WTC11 (cell line): Measurements from ENCODE around the gene SLC10A7. TPM values are rescaled to one million over a fixed set of nuclear protein-coding genes. Genes with fewer than 3 reads are reported as not detected.

Experiments used
- ATAC-seq: fragments of 200-7000 bp; cut with Tn5 transposase; 2 replicates; pipeline ENCODE4 v1.10.0; 2021; ENCODE audit warnings: mild to moderate bottlenecking, moderate library complexity
- CTCF ChIA-PET: fragments of 300-600 bp; sonication (Branson Sonifier 250); formaldehyde crosslinking; loops from one replicate; lab custom pipeline; 2021; ENCODE audit warnings: antibody characterized with exemption; lab: Charles Lee
- POLR2A ChIA-PET: fragments of 350-600 bp; sonication (Branson Sonifier 250); formaldehyde crosslinking; loops from one replicate; lab custom pipeline; 2021; ENCODE audit warnings: antibody characterized with exemption; lab: Charles Lee
- DNase-seq: peaks from one replicate; pipeline ENCODE4 v3.0.0; 2021; ENCODE audit warnings: low spot score
- H3K27ac Mint-ChIP-seq: 2 replicates; pipeline ENCODE4 v1.8.0; 2021; ENCODE audit warnings: mixed read lengths
- H3K27me3 Mint-ChIP-seq: 2 replicates; pipeline ENCODE4 v1.8.0; 2021; ENCODE audit warnings: low read depth, mild to moderate bottlenecking, moderate library complexity, mixed read lengths
- H3K36me3 Mint-ChIP-seq: 2 replicates; pipeline ENCODE4 v1.8.0; 2021; ENCODE audit warnings: mixed read lengths
- H3K4me1 Mint-ChIP-seq: 2 replicates; pipeline ENCODE4 v1.8.0; 2022; ENCODE audit warnings: mixed read lengths
- H3K4me3 Mint-ChIP-seq: 2 replicates; pipeline ENCODE4 v1.8.0; 2021; ENCODE audit warnings: mild to moderate bottlenecking, moderate library complexity, mixed read lengths
- H3K9me3 Mint-ChIP-seq: 2 replicates; pipeline ENCODE4 v1.8.0; 2021; ENCODE audit warnings: mixed read lengths
- GABPB1 ChIP-seq: sonication (generic); formaldehyde crosslinking; IDR thresholded peaks from 2 replicates; pipeline ENCODE4 v1.8.1; 2023; ENCODE audit warnings: mild to moderate bottlenecking, missing genetic modification reagents
- ZBTB21 ChIP-seq: sonication (generic); formaldehyde crosslinking; IDR thresholded peaks from 2 replicates; pipeline ENCODE4 v1.8.1; 2023; ENCODE audit warnings: mild to moderate bottlenecking, missing genetic modification reagents, borderline replicate concordance
- ZNF219 ChIP-seq: sonication (generic); formaldehyde crosslinking; IDR thresholded peaks from 2 replicates; pipeline ENCODE4 v1.8.0; 2023; ENCODE audit warnings: missing genetic modification reagents, mild to moderate bottlenecking, borderline replicate concordance
- total RNA-seq: library from RNA; stranded (reverse); gene quantifications from 3 replicates; pipeline ENCODE4 v1.2.3, GENCODE V29; 2021
- TF ChIP-seq, protein P1 (sequence below): fragments of 250-450 bp; sonication (Bioruptor Pico); IDR thresholded peaks from 2 replicates; pipeline ENCODE4 v1.9.0; 2021; ENCODE audit warnings: mild to moderate bottlenecking, borderline replicate concordance
- TF ChIP-seq, protein P2 (sequence below): fragments of 250-450 bp; sonication (Bioruptor Pico); IDR thresholded peaks from 2 replicates; pipeline ENCODE4 v2.1.2; 2022; ENCODE audit warnings: mild to moderate bottlenecking, moderate library complexity
- TF ChIP-seq, protein P3 (sequence below): sonication (generic); formaldehyde crosslinking; IDR thresholded peaks from 2 replicates; pipeline ENCODE4 v1.8.1; 2023; ENCODE audit warnings: mild to moderate bottlenecking, missing genetic modification reagents, borderline replicate concordance
- TF ChIP-seq, protein P4 (sequence below): sonication (generic); formaldehyde crosslinking; conservative IDR thresholded peaks from 2 replicates; pipeline ENCODE4 v1.8.1; 2022; ENCODE audit warnings: mild to moderate bottlenecking, missing genetic modification reagents
- TF ChIP-seq, protein P5 (sequence below): sonication (generic); formaldehyde crosslinking; IDR thresholded peaks from 2 replicates; pipeline ENCODE4 v1.8.1; 2023; ENCODE audit warnings: mild to moderate bottlenecking, missing genetic modification reagents
- TF ChIP-seq, protein P6 (sequence below): sonication (generic); formaldehyde crosslinking; IDR thresholded peaks from 2 replicates; pipeline ENCODE4 v1.8.0; 2022; ENCODE audit warnings: mild to moderate bottlenecking, missing genetic modification reagents
- TF ChIP-seq, protein P7 (sequence below): sonication (generic); formaldehyde crosslinking; IDR thresholded peaks from 2 replicates; pipeline ENCODE4 v1.8.0; 2022; ENCODE audit warnings: missing genetic modification reagents
- TF ChIP-seq, protein P8 (sequence below): sonication (generic); formaldehyde crosslinking; IDR thresholded peaks from 2 replicates; pipeline ENCODE4 v1.8.0; 2022; ENCODE audit warnings: mild to moderate bottlenecking, missing genetic modification reagents
- TF ChIP-seq, protein P9 (sequence below): sonication (generic); formaldehyde crosslinking; IDR thresholded peaks from 2 replicates; pipeline ENCODE4 v1.8.0; 2023; ENCODE audit warnings: mild to moderate bottlenecking, missing genetic modification reagents

SLC10A7 gene
- total RNA-seq, 1 experiment from 2014 or later = 5.0 TPM

DNA sequence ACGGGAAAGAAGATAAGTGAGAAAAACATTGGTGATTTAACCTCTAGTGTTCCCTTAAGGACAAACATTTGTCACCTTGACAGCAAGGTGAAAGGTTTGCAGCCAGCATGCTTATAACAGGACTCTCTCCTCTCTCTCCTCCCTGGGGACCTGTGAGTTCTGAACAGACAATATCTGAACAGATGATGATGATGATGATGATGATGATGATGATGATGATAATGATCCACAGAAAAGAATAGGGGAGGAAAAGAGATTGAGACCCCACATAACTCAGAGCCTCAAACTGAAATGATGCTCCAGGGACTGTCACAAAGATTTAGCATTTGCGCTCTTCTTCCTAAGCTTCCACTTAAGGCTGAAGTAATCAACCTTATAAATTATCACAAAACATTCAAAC is 103.9 kb downstream of the SLC10A7 start:
- Mint-ChIP-seq H3K36me3 (no peaks in the 10 kb centered on the region), H3K9me3 (no peaks in the 10 kb centered on the region), H3K27ac (no peak overlapping the region), H3K27me3 (no peaks in the 10 kb centered on the region), H3K4me3 (no peak overlapping the region), H3K4me1 (peaks cover 10% of the 10 kb centered on the region)
- CTCF ChIA-PET = interaction anchor here (1.0 kb wide), 1 partner anchor 44 kb away, joined by 3 read pairs; no protein-coding TSS in a partner anchor
- no peak for ATAC-seq
- no peak for TF ChIP-seq ZBTB21 (CRISPR knock-in tag)
- TF ChIP-seq, protein P1, sequence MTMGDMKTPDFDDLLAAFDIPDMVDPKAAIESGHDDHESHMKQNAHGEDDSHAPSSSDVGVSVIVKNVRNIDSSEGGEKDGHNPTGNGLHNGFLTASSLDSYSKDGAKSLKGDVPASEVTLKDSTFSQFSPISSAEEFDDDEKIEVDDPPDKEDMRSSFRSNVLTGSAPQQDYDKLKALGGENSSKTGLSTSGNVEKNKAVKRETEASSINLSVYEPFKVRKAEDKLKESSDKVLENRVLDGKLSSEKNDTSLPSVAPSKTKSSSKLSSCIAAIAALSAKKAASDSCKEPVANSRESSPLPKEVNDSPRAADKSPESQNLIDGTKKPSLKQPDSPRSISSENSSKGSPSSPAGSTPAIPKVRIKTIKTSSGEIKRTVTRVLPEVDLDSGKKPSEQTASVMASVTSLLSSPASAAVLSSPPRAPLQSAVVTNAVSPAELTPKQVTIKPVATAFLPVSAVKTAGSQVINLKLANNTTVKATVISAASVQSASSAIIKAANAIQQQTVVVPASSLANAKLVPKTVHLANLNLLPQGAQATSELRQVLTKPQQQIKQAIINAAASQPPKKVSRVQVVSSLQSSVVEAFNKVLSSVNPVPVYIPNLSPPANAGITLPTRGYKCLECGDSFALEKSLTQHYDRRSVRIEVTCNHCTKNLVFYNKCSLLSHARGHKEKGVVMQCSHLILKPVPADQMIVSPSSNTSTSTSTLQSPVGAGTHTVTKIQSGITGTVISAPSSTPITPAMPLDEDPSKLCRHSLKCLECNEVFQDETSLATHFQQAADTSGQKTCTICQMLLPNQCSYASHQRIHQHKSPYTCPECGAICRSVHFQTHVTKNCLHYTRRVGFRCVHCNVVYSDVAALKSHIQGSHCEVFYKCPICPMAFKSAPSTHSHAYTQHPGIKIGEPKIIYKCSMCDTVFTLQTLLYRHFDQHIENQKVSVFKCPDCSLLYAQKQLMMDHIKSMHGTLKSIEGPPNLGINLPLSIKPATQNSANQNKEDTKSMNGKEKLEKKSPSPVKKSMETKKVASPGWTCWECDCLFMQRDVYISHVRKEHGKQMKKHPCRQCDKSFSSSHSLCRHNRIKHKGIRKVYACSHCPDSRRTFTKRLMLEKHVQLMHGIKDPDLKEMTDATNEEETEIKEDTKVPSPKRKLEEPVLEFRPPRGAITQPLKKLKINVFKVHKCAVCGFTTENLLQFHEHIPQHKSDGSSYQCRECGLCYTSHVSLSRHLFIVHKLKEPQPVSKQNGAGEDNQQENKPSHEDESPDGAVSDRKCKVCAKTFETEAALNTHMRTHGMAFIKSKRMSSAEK (CRISPR knock-in tag) = no peak
- TF ChIP-seq, protein P2, sequence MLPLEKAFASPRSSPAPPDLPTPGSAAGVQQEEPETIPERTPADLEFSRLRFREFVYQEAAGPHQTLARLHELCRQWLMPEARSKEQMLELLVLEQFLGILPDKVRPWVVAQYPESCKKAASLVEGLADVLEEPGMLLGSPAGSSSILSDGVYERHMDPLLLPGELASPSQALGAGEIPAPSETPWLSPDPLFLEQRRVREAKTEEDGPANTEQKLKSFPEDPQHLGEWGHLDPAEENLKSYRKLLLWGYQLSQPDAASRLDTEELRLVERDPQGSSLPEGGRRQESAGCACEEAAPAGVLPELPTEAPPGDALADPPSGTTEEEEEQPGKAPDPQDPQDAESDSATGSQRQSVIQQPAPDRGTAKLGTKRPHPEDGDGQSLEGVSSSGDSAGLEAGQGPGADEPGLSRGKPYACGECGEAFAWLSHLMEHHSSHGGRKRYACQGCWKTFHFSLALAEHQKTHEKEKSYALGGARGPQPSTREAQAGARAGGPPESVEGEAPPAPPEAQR (CRISPR knock-in tag) = no peak
- TF ChIP-seq, protein P3, sequence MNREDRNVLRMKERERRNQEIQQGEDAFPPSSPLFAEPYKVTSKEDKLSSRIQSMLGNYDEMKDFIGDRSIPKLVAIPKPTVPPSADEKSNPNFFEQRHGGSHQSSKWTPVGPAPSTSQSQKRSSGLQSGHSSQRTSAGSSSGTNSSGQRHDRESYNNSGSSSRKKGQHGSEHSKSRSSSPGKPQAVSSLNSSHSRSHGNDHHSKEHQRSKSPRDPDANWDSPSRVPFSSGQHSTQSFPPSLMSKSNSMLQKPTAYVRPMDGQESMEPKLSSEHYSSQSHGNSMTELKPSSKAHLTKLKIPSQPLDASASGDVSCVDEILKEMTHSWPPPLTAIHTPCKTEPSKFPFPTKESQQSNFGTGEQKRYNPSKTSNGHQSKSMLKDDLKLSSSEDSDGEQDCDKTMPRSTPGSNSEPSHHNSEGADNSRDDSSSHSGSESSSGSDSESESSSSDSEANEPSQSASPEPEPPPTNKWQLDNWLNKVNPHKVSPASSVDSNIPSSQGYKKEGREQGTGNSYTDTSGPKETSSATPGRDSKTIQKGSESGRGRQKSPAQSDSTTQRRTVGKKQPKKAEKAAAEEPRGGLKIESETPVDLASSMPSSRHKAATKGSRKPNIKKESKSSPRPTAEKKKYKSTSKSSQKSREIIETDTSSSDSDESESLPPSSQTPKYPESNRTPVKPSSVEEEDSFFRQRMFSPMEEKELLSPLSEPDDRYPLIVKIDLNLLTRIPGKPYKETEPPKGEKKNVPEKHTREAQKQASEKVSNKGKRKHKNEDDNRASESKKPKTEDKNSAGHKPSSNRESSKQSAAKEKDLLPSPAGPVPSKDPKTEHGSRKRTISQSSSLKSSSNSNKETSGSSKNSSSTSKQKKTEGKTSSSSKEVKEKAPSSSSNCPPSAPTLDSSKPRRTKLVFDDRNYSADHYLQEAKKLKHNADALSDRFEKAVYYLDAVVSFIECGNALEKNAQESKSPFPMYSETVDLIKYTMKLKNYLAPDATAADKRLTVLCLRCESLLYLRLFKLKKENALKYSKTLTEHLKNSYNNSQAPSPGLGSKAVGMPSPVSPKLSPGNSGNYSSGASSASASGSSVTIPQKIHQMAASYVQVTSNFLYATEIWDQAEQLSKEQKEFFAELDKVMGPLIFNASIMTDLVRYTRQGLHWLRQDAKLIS (CRISPR knock-in tag) = no peak
- no peak for TF ChIP-seq GABPB1 (CRISPR knock-in tag)
- TF ChIP-seq, protein P4, sequence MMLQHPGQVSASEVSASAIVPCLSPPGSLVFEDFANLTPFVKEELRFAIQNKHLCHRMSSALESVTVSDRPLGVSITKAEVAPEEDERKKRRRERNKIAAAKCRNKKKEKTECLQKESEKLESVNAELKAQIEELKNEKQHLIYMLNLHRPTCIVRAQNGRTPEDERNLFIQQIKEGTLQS (CRISPR knock-in tag) = no peak
- TF ChIP-seq, protein P5, sequence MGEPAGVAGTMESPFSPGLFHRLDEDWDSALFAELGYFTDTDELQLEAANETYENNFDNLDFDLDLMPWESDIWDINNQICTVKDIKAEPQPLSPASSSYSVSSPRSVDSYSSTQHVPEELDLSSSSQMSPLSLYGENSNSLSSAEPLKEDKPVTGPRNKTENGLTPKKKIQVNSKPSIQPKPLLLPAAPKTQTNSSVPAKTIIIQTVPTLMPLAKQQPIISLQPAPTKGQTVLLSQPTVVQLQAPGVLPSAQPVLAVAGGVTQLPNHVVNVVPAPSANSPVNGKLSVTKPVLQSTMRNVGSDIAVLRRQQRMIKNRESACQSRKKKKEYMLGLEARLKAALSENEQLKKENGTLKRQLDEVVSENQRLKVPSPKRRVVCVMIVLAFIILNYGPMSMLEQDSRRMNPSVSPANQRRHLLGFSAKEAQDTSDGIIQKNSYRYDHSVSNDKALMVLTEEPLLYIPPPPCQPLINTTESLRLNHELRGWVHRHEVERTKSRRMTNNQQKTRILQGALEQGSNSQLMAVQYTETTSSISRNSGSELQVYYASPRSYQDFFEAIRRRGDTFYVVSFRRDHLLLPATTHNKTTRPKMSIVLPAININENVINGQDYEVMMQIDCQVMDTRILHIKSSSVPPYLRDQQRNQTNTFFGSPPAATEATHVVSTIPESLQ = no peak
- POLR2A ChIA-PET = interaction anchor here (0.6 kb wide), 1 partner anchor 654 kb away, joined by 3 read pairs; no protein-coding TSS in a partner anchor
- DNase-seq = no peak

DNA sequence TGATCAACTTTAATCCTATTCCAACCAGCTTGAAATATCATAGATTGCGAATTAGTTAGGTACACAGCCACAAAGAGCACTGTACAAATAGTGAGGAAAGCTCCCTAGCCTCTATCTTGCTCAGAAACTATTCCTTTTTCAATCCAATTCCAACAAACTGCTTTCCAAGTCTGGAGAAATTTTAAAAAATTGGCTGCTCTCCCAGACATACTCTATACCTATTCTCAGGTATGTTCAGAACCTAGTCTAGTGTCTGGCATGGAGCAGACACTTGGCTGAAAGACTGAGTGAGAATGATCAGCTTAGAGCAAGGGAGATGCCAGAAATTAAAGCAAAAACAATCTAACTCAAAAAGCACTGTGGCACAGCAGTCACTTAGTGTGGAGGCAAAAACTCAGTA is 105.9 kb downstream of the SLC10A7 start:
- no peak for ATAC-seq
- Mint-ChIP-seq H3K4me3 (no peak overlapping the region), H3K27me3 (no peaks in the 10 kb centered on the region), H3K4me1 (peaks cover 20% of the 10 kb centered on the region), H3K27ac (no peak overlapping the region), H3K36me3 (no peaks in the 10 kb centered on the region), H3K9me3 (no peaks in the 10 kb centered on the region)
- CTCF ChIA-PET = no interaction called here
- POLR2A ChIA-PET = no interaction called here
- DNase-seq = no peak
- TF ChIP-seq, protein P6, sequence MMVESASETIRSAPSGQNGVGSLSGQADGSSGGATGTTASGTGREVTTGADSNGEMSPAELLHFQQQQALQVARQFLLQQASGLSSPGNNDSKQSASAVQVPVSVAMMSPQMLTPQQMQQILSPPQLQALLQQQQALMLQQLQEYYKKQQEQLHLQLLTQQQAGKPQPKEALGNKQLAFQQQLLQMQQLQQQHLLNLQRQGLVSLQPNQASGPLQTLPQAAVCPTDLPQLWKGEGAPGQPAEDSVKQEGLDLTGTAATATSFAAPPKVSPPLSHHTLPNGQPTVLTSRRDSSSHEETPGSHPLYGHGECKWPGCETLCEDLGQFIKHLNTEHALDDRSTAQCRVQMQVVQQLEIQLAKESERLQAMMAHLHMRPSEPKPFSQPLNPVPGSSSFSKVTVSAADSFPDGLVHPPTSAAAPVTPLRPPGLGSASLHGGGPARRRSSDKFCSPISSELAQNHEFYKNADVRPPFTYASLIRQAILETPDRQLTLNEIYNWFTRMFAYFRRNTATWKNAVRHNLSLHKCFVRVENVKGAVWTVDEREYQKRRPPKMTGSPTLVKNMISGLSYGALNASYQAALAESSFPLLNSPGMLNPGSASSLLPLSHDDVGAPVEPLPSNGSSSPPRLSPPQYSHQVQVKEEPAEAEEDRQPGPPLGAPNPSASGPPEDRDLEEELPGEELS (CRISPR knock-in tag) = no peak
- TF ChIP-seq, protein P7, sequence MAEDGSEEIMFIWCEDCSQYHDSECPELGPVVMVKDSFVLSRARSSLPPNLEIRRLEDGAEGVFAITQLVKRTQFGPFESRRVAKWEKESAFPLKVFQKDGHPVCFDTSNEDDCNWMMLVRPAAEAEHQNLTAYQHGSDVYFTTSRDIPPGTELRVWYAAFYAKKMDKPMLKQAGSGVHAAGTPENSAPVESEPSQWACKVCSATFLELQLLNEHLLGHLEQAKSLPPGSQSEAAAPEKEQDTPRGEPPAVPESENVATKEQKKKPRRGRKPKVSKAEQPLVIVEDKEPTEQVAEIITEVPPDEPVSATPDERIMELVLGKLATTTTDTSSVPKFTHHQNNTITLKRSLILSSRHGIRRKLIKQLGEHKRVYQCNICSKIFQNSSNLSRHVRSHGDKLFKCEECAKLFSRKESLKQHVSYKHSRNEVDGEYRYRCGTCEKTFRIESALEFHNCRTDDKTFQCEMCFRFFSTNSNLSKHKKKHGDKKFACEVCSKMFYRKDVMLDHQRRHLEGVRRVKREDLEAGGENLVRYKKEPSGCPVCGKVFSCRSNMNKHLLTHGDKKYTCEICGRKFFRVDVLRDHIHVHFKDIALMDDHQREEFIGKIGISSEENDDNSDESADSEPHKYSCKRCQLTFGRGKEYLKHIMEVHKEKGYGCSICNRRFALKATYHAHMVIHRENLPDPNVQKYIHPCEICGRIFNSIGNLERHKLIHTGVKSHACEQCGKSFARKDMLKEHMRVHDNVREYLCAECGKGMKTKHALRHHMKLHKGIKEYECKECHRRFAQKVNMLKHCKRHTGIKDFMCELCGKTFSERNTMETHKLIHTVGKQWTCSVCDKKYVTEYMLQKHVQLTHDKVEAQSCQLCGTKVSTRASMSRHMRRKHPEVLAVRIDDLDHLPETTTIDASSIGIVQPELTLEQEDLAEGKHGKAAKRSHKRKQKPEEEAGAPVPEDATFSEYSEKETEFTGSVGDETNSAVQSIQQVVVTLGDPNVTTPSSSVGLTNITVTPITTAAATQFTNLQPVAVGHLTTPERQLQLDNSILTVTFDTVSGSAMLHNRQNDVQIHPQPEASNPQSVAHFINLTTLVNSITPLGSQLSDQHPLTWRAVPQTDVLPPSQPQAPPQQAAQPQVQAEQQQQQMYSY (CRISPR knock-in tag) = no peak
- no peak for TF ChIP-seq ZBTB21 (CRISPR knock-in tag)
- no peak for TF ChIP-seq ZNF219
- TF ChIP-seq, protein P8, sequence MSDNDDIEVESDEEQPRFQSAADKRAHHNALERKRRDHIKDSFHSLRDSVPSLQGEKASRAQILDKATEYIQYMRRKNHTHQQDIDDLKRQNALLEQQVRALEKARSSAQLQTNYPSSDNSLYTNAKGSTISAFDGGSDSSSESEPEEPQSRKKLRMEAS (CRISPR knock-in tag) = no peak
- TF ChIP-seq, protein P9, sequence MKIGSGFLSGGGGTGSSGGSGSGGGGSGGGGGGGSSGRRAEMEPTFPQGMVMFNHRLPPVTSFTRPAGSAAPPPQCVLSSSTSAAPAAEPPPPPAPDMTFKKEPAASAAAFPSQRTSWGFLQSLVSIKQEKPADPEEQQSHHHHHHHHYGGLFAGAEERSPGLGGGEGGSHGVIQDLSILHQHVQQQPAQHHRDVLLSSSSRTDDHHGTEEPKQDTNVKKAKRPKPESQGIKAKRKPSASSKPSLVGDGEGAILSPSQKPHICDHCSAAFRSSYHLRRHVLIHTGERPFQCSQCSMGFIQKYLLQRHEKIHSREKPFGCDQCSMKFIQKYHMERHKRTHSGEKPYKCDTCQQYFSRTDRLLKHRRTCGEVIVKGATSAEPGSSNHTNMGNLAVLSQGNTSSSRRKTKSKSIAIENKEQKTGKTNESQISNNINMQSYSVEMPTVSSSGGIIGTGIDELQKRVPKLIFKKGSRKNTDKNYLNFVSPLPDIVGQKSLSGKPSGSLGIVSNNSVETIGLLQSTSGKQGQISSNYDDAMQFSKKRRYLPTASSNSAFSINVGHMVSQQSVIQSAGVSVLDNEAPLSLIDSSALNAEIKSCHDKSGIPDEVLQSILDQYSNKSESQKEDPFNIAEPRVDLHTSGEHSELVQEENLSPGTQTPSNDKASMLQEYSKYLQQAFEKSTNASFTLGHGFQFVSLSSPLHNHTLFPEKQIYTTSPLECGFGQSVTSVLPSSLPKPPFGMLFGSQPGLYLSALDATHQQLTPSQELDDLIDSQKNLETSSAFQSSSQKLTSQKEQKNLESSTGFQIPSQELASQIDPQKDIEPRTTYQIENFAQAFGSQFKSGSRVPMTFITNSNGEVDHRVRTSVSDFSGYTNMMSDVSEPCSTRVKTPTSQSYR = no peak
